Right lung (tissue), 5 donors: Measurements from ENCODE around the gene NTF4. TPM values are rescaled to one million over a fixed set of nuclear protein-coding genes. Genes with fewer than 3 reads are reported as not detected.
"Not testable (repeated sequence)": the region's sequence is repeated elsewhere in the genome, so short reads cannot be mapped to it uniquely, and the experiment has no call there.

Source experiments
- DNase-seq, 2 donors: peaks; one replicate each; pipeline ENCODE4 v3.0.0-alpha.2; 2013
- polyA plus RNA-seq, 5 donors: library from polyadenylated mRNA; unstranded; fragments of 120-200 nt; gene quantifications; one replicate each; pipeline versions ENCODE4 v1.2.1 to v1.2.3, GENCODE V29; 2013; ENCODE audit warnings: inconsistent platforms in 1 of 5, low replicate concordance in 1 of 5; ENCODE audit not compliant: insufficient read length in 5 of 5, insufficient read depth in 1 of 5

The NTF4 gene
- polyA plus RNA-seq, 5 donors, result 0.31 to 1.6 (median 1.1) TPM

- peak in 1 of 2 donors; percentile 34 for DNase-seq
Measured at GRCh38 chr19:49057636-49058234, 6.9 kb downstream of the NTF4 start, which contains the start of gene CGB7. Gene CGB7, minus strand, starts transcription at chr19:49057749. Its CDS starts 2,374 bp downstream, at chr19:49055375.

DNA sequence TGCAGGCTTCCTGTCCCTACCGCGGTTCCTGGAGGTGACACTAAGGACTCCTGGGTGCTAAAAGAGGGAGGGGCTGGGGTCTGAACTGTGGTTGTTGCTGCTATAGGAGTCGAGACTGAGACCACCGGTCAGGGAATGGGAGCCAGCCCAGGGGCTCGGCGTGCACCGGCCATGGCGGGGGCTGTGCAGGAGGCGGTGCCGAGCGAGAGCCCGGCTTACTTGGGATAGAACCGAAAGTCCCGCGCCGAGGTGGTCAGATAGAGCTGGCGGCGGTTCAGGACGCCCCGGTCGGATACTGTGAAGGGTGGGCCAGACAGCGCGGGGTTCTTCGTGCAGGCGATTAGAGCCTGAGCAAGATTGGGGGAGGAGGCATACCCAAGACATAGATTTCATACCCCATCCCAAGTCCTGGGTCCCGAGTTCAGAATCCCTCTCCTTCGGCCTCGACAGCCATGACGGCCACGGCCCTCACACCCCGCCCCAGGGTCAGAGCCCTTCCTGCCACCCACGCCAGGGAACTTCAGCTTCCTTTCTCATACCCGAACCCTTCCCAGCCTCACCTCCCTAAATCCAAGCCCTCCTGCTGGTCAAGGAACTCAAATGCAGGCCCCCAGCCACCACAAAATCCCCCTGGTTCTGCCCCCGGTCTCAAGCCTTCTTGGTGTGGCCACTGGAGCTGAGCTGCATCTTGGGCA is 7.6 kb downstream of the NTF4 start:
- DNase-seq, result not testable (repeated sequence)

- peak in 1 of 2 donors; percentile 26 for DNase-seq
Measured at GRCh38 chr19:49056101-49056901, 8.3 kb downstream of the NTF4 start.

DNA sequence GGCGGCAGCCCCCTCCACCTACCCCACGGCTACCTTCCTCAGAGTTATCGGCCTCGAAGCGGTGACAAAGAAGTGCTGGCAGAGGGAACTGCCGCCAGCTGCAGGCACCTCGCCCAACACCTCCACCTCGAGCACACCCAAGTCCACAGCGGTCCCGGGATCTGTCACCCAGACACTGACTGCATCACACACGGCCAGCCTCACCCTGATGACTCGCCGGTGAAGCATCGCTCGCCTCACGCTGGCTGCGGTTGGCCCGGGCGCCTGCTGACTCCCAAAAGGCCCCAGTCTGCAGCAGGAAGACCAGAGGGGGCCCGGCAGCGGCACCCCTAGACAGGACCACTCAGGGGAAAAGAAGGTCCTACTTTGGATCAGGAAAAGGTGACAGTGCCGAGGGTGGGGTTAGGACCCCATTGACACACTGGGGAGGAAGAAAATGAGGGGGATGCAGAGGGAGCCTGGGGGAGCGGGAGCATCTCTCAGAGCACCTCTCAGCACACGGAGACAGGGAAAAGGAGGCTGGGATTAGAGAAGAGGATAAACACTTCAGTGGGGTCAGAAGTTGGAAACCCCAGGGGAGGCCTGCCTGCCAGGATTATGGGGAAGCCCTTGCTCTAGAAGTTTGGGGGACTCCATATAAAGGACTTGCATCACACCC is 14.1 kb downstream of the NTF4 start:
- not testable (repeated sequence) for DNase-seq

- DNase-seq, result not testable (repeated sequence)
Measured at GRCh38 chr19:49049834-49050233, 14.8 kb downstream of the NTF4 start.

DNA sequence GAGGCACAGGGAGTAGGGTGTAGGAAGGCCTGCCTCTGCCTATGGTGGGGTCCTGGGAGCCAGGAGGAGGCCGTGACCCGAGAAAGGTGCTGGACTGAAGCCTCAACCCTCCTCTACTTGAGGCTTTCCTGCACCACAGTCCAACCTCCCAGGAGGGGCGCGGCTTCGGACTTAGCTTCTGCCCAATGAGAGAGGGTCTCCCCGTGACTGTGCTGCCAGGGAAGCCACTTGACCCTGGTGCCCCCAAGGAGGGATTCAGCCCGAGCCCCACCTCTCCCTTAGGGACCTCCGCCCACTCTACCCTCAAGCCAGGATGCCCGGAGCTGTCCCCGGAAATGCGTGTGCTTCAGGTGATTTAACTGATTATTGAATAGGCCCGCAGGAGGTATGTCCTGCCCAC is 15.6 kb downstream of the NTF4 start, which contains the start of gene CGB8:
Gene CGB8 (minus strand): TSS at position 101 of the 400 bp plus-strand sequence. CDS start 372 bp downstream, outside the sequence.
- DNase-seq, result not testable (repeated sequence)

DNA sequence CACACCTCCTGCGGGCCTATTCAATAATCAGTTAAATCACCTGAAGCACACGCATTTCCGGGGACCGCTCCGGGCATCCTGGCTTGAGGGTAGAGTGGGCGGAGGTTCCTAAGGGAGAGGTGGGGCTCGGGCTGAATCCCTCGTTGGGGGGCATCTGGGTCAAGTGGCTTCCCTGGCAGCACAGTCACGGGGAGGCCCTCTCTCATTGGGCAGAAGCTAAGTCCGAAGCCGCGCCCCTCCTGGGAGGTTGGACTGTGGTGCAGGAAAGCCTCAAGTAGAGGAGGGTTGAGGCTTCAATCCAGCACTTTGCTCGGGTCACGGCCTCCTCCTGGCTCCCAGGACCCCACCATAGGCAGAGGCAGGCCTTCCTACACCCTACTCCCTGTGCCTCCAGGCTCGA is 21.1 kb downstream of the NTF4 start, which contains the start of gene CGB5:
Gene CGB5 (plus strand): TSS at position 301 of the 400 bp plus-strand sequence. CDS start 362 bp downstream, outside the sequence.
- not testable (repeated sequence) for DNase-seq

DNA sequence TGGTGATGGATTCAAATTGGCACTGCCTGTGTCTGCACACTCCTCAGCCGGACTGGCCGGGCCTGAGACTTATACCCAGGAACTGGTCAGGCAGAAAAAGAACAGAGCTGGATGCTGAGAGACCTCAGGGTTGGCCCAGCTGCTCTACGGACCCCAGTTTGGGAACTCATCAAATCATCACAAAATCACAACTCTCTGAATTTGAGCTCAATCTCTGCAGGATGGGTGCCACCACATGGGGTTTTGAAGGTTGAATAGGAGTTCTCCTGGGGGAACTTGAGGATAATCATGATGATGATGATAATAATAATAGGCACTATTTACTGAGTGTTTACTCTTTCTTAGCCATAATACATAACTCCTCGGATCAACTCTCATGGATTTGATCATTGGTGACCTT is 22.0 kb downstream of the NTF4 start:
- DNase-seq, result not testable (repeated sequence)

- no peak for DNase-seq
Measured at GRCh38 chr19:49042177-49042576, 22.4 kb downstream of the NTF4 start.

DNA sequence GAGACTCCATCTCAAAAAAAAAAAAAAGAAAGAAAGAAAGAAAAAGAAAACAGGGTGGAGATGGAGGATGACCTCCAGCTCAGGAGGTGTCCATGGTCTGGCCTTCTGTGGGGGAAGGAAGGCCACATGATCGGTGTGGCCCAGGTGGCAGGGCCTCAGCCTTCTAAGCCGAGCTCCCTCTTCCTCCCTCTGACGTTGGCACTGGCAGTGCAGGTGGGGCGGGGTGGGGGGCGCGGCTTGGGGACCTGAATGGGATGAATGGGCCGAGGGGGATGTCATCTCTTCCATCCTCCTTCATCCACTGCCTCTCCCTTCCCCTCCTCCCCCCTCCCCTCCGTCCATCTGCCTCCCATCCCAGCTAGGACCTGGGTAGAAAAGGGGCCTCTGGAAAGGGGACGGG is 24.9 kb downstream of the NTF4 start:
- not testable (repeated sequence) for DNase-seq

GRCh38 chr19:49038557-49039276 is 25.9 kb downstream of the NTF4 start:
- not testable (repeated sequence) for DNase-seq

DNA sequence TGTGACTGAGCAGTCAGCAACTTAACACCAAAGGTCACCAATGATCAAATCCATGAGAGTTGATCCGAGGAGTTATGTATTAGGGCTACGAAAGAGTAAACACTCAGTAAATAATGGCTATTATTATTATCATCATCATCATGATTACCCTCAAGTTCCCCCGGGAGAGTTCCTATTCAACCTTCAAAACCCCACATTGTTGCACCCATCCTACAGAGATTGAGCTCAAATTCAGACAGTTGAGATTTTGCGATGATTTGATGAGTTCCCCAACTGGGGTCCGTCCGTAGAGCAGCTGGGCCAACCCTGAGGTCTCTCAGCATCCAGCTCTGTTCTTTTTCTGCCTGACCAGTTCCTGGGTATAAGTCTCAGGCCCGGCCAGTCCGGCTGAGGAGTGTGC is 26.5 kb downstream of the NTF4 start:
- not testable (repeated sequence) for DNase-seq

- not testable (repeated sequence) for DNase-seq
Measured at GRCh38 chr19:49036815-49037214, 27.8 kb downstream of the NTF4 start, which contains the start of gene CGB1. Gene CGB1, minus strand, starts transcription at chr19:49036895. Its CDS starts 184 bp downstream, at chr19:49036711.

DNA sequence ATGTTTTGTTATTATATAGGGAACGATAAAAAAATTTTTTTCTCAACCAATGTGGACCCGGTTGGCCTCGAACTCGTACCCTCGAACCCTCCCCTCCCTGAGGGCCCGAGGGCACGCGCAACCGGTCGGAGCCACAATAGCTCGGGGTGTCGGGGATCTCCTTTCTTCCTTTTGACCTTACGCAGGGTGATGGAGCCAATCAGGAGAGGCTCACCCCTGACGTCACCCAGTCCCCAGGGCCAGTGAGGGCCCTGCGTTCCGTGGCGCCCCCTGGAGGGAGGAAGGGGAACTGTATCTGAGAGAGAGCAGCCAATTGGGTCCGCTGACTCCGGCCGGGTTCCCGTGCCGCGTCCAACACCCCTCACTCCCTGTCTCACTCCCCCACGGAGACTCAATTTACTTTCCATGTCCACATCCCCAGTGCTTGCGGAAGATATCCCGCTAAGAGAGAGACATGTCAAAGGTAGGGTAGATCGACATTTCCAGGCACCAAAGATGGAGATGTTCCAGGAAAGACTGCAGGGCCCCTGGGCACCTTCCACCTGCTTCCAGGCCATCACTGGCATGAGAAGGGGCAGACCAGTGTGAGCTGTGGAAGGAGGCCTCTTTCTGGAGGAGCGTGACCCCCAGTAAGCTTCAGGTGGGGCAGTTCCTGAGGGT is 32.8 kb downstream of the NTF4 start, which contains the start of gene CGB2:
Gene CGB2 (plus strand): TSS at position 249 of the 660 bp plus-strand sequence. CDS start 206 bp downstream, at position 455.
- DNase-seq, result not testable (repeated sequence)

DNA sequence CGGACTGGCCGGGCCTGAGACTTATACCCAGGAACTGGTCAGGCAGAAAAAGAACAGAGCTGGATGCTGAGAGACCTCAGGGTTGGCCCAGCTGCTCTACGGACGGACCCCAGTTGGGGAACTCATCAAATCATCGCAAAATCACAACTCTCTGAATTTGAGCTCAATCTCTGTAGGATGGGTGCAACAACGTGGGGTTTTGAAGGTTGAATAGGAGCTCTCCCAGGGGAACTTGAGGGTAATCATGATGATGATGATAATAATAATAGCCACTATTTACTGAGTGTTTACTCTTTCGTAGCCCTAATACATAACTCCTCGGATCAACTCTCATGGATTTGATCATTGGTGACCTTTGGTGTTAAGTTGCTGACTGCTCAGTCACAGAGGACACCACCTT is 34.3 kb downstream of the NTF4 start:
- DNase-seq, result not testable (repeated sequence)

DNA sequence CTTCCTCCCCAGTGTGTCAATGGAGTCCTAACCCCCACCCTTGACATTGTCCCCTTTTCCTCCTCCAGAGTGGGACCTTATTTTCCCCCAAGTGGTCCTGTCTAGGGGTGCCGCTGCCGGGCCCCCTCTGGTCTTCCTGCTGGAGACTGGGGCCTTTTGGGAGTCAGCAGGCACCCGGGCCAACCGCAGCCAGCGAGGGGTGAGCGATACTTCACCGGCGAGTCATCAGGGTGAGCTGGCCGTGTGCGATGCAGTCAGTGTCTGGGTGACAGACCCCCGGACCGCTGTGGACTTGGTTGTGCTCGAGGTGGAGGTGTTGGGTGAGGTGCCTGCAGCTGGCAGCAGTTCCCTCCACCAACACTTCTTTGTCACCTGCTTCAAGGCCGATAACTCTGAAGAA is 34.9 kb downstream of the NTF4 start:
- not testable (repeated sequence) for DNase-seq

DNA sequence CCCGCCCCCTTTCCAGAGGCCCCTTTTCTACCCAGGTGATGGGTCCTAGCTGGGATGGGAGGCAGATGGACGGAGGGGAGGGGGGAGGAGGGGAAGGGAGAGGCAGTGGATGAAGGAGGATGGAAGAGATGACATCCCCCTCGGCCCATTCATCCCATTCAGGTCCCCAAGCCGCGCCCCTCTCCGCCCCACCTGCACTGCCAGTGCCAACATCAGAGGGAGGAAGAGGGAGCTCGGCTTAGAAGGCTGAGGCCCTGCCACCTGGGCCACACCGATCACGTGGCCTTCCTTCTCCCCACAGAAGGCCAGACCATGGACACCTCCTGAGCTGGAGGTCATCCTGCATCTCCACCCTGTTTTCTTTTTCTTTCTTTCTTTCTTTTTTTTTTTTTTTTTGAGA is 35.9 kb downstream of the NTF4 start:
- not testable (repeated sequence) for DNase-seq

DNA sequence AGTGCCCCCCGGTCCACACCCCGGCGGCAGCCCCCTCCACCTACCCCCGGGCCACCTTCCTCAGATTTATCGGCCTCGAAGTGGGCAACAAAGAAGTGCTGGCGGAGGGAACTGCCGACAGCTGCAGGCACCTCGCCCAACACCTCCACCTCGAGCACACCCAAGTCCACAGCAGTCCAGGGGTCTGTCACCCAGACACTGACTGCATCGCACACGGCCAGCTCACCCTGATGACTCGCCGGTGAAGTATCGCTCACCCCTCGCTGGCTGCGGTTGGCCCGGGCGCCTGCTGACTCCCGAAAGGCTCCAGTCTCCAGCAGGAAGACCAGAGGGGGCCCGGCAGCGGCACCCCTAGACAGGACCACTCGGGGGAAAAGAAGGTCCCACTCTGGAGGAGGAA is 39.0 kb downstream of the NTF4 start:
- DNase-seq, result not testable (repeated sequence)

DNA sequence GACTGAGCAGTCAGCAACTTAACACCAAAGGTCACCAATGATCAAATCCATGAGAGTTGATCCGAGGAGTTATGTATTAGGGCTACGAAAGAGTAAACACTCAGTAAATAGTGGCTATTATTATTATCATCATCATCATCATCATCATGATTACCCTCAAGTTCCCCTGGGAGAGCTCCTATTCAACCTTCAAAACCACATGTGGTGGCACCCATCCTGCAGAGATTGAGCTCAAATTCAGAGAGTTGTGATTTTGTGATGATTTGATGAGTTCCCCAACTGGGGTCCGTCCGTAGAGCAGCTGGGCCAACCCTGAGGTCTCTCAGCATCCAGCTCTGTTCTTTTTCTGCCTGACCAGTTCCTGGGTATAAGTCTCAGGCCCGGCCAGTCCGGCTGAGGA is 39.5 kb downstream of the NTF4 start:
- not testable (repeated sequence) for DNase-seq

GRCh38 chr19:49024233-49024632 is 40.4 kb downstream of the NTF4 start, which contains the start of gene CGB3:
Gene CGB3, minus strand, starts transcription at chr19:49024333. Its CDS starts 362 bp downstream, at chr19:49023971.
- not testable (repeated sequence) for DNase-seq
